ENCODE data around the gene NT5C2. TPM values are rescaled to one million over a fixed set of nuclear protein-coding genes. Genes with fewer than 3 reads are reported as not detected.

The NT5C2 gene
- total and polyA plus RNA-seq, 2 of the 4 experiments (the other 2 are of a cell fraction), result 60.0 to 65.1 TPM

DNA sequence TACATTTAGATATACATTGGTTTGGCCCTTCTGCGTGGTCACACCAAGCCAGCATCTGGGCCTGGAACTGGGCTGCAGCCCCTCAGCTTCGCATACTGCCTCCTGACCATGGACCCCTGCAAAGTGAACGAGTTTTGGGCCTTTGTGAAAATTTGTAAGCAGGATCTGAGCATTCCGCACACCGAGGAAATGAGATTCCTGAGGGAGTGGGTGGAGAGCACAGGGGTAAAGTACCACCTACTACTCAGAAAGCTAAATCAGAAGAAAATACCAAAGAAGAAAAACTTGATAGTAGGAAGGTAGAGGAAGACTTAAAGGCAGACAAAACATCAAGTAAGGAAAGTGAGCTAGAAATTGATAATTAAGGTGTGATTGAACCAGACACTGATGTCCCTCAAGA is 22.5 kb upstream of the NT5C2 start:
- H3K56ac ChIP-seq (ENCODE audit: extremely low read depth, insufficient read depth, low read length), result no peak overlapping the region
- 0 out of 2 replicates have a peak overlapping the region, but pooled peaks have one; percentile 17 for H2AK5ac ChIP-seq (ENCODE audit: low read depth, low read length)
- H2BK5ac ChIP-seq (ENCODE audit: low read depth, low read length, poor library complexity, severe bottlenecking), result no peak overlapping the region
- peaks cover 5% of the 10 kb centered on the region for H3K9me3 ChIP-seq (ENCODE audit: control insufficient read depth, insufficient read depth, low read length)
- no peak for TF ChIP-seq CHD1 (IDR thresholded peaks at IDR 0.05; ENCODE audit: low read depth, low read length)
- TF ChIP-seq SMC3 (IDR thresholded peaks at IDR 0.05; ENCODE audit: low read depth, low read length), result no peak
- no peak for TF ChIP-seq CEBPB (IDR thresholded peaks at IDR 0.05; ENCODE audit: low read depth, low read length)
- no peak for TF ChIP-seq RAD21 (IDR thresholded peaks at IDR 0.05; ENCODE audit: low read length)
- TF ChIP-seq POLR2A (IDR thresholded peaks at IDR 0.05; ENCODE audit: low read depth, low read length), result no peak
- TF ChIP-seq RCOR1 (IDR thresholded peaks at IDR 0.05; ENCODE audit: insufficient replicate concordance, low read length), result no peak
- TF ChIP-seq RFX5 (IDR thresholded peaks at IDR 0.05; ENCODE audit: low read depth, low read length), result no peak
- TF ChIP-seq, protein P1, sequence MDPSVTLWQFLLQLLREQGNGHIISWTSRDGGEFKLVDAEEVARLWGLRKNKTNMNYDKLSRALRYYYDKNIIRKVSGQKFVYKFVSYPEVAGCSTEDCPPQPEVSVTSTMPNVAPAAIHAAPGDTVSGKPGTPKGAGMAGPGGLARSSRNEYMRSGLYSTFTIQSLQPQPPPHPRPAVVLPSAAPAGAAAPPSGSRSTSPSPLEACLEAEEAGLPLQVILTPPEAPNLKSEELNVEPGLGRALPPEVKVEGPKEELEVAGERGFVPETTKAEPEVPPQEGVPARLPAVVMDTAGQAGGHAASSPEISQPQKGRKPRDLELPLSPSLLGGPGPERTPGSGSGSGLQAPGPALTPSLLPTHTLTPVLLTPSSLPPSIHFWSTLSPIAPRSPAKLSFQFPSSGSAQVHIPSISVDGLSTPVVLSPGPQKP (IDR thresholded peaks at IDR 0.05; ENCODE audit: borderline replicate concordance, low read depth, low read length), result no peak
- no peak for TF ChIP-seq FOS (IDR thresholded peaks at IDR 0.05; ENCODE audit: low read depth, low read length)
- no peak for TF ChIP-seq MAFK (IDR thresholded peaks at IDR 0.05; ENCODE audit: low read depth, low read length)
- no peak for TF ChIP-seq NFE2L2 (IDR thresholded peaks at IDR 0.05; ENCODE audit: low read depth, low read length)
- TF ChIP-seq, protein P2, sequence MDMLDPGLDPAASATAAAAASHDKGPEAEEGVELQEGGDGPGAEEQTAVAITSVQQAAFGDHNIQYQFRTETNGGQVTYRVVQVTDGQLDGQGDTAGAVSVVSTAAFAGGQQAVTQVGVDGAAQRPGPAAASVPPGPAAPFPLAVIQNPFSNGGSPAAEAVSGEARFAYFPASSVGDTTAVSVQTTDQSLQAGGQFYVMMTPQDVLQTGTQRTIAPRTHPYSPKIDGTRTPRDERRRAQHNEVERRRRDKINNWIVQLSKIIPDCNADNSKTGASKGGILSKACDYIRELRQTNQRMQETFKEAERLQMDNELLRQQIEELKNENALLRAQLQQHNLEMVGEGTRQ (IDR thresholded peaks at IDR 0.05; ENCODE audit: low read depth, low read length), result no peak
- no peak for TF ChIP-seq BHLHE40 (IDR thresholded peaks at IDR 0.05; ENCODE audit: low read depth, low read length)
- no peak for TF ChIP-seq MXI1 (IDR thresholded peaks at IDR 0.05; ENCODE audit: borderline replicate concordance, low read depth, low read length)
- H3K18ac ChIP-seq (ENCODE audit: low read depth, low read length), result no peak overlapping the region; the same call in 1 of the 2 replicates
- BruUV-seq (replicated peaks), result no TSS peak
- no peak overlapping the region for H2AK9ac ChIP-seq (replicated peaks; ENCODE audit: low read depth, low read length, poor library complexity)
- peak overlapping the region; percentile 19 to 77; a peak in 3 of 4 replicates for H4K8ac ChIP-seq (ENCODE audit: low read depth in 2 of 2, low read length in 2 of 2)
- H3K79me1 ChIP-seq (ENCODE audit: low read depth in 1 of 2, low read length in 2 of 2), result no peaks in the 10 kb centered on the region
- peak overlapping the region; percentile 5; the same call in 1 of the 3 replicates for H2BK15ac ChIP-seq (ENCODE audit: low read depth, low read length)
- 0 out of 2 replicates have a peak overlapping the region, but pooled peaks have one; percentile 25 for H3K14ac ChIP-seq (replicated peaks; ENCODE audit: low read depth, low read length)
- no peaks in the 10 kb centered on the region for H3K36me3 ChIP-seq (ENCODE audit: control insufficient read depth, insufficient read depth, low read length)
- no peaks in the 10 kb centered on the region for H3K27me3 ChIP-seq (ENCODE audit: control insufficient read depth, insufficient read depth, low read length)
- dilution Hi-C loops (cut with HindIII; ENCODE audit: low sequenced_read_pairs, unreplicated experiment) (no loop called here), intact Hi-C loops (cut with micrococcal nuclease) (no loop called here), in situ Hi-C loops (cut with MboI; ENCODE audit: low sequenced_read_pairs) (no loop called here)
- H2AFZ ChIP-seq (replicated peaks; ENCODE audit: low read length, poor library complexity), result no peak overlapping the region
- peak overlapping the region; percentile 25; the same call in 1 of the 2 replicates for H3K4ac ChIP-seq (ENCODE audit: low read depth, low read length)
- peak overlapping the region; percentile 62 for H4K91ac ChIP-seq (ENCODE audit: insufficient read depth, low read depth, low read length)
- no peaks in the 10 kb centered on the region for H4K20me1 ChIP-seq (ENCODE audit: insufficient read depth, low read length)
- H3K23ac ChIP-seq (ENCODE audit: low read depth, low read length), result no peak overlapping the region
- DNase-seq (no peak), ATAC-seq (ENCODE audit: low read depth) (no peak)
- peak overlapping the region; percentile 83 for H2BK120ac ChIP-seq (ENCODE audit: low read depth, low read length)
- no peaks in the 10 kb centered on the region for H3K4me1 ChIP-seq (ENCODE audit: control insufficient read depth, insufficient read depth, low read length)
- H3K27ac ChIP-seq (ENCODE audit: insufficient read depth, low read length), result no peak overlapping the region
- POLR2A ChIA-PET (ENCODE audit: unreplicated experiment), result no interaction called here
- H3K9ac ChIP-seq (ENCODE audit: low read depth, low read length), result no peak overlapping the region
- H3K9me1 ChIP-seq (ENCODE audit: insufficient read depth, low read length), result no peaks in the 10 kb centered on the region
- H3K4me2 ChIP-seq (ENCODE audit: low read depth, low read length), result no peak overlapping the region
- H3K4me3 ChIP-seq (ENCODE audit: insufficient read depth, low read depth, low read length), result no peak overlapping the region
- CTCF ChIA-PET, result interaction anchor here (0.7 kb wide), 1 partner anchor 29 kb away, joined by 3 read pairs; no protein-coding TSS in a partner anchor
- H4K5ac ChIP-seq (ENCODE audit: low read depth, low read length), result no peak overlapping the region; the same call in 1 of the 2 replicates
- WGBS, 2 experiments (ENCODE audit: extremely low coverage in 2 of 2, insufficient read length in 1 of 2), result 83% methylated on average over 1 of the region's 5 CpGs; no CpG with 5 or more reads in 1 of the 2 experiments
- H2BK20ac ChIP-seq (ENCODE audit: low read depth, low read length), result peak overlapping the region; percentile 6; the same call in 1 of the 2 replicates

All from IMR-90 (cell line).